AG04449 (cell line): ENCODE results near the gene UNC13C.

ENCODE experiments used
- CTCF ChIA-PET: fragments of 350-600 bp; formaldehyde crosslinking; extraction: SDS; loops from one replicate; lab custom pipeline; 2021; ENCODE audit warnings: antibody characterized with exemption; lab: Yijun Ruan, JAX
- POLR2A ChIA-PET: fragments of 400-600, 350-600 bp; formaldehyde crosslinking; extraction: SDS; loops from one replicate; lab custom pipeline; 2020; ENCODE audit warnings: antibody characterized with exemption, inconsistent platforms; lab: Yijun Ruan, JAX
- DNase-seq: peaks from one replicate; pipeline ENCODE4 v3.0.0-alpha.2; 2010; ENCODE audit warnings: low read depth, low spot score
- H3K4me3 ChIP-seq: 2 replicates; pipeline ENCODE4 v1.5.1; 2011; ENCODE audit warnings: low read depth, mild to moderate bottlenecking, control low read depth, low read length
- CTCF ChIP-seq: IDR thresholded peaks from one replicate; pipeline ENCODE4 v1.5.1; 2011; ENCODE audit warnings: mild to moderate bottlenecking, moderate library complexity, low read length, control low read depth, inconsistent platforms; ENCODE audit not compliant: insufficient read depth; ENCODE audit errors: missing control alignments

The UNC13C gene

GRCh38 chr15:53980021-53980420, 1.8 kb downstream of the UNC13C start:
- DNase-seq: no peak
- H3K4me3 ChIP-seq: no peak overlapping the region
- no peak for TF ChIP-seq CTCF
- CTCF ChIA-PET: no interaction called here
- POLR2A ChIA-PET: no interaction called here

GRCh38 chr15:53982071-53982680, 3.9 kb downstream of the UNC13C start:
- no peak for DNase-seq
- POLR2A ChIA-PET: no interaction called here
- no peak overlapping the region for H3K4me3 ChIP-seq
- TF ChIP-seq CTCF: no peak
- CTCF ChIA-PET: no interaction called here

- no peak for TF ChIP-seq CTCF
Measured at GRCh38 chr15:53982876-53983275, 4.6 kb downstream of the UNC13C start.

GRCh38 chr15:53984221-53984620, 6.0 kb downstream of the UNC13C start:
- no peak overlapping the region for H3K4me3 ChIP-seq
- ChIA-PET CTCF (no interaction called here), POLR2A (no interaction called here)
- TF ChIP-seq CTCF: no peak
- DNase-seq: no peak

More at GRCh38 chr15:53982876-53983275, 4.6 kb downstream of the UNC13C start:
- no peak overlapping the region for H3K4me3 ChIP-seq
- ChIA-PET POLR2A (no interaction called here), CTCF (no interaction called here)
- DNase-seq: no peak

GRCh38 chr15:53985562-53985961, 7.3 kb downstream of the UNC13C start:
- no peak for TF ChIP-seq CTCF
- no peak for DNase-seq
- no peak overlapping the region for H3K4me3 ChIP-seq
- ChIA-PET CTCF (no interaction called here), POLR2A (no interaction called here)

- ChIA-PET POLR2A (no interaction called here), CTCF (no interaction called here)
Measured at GRCh38 chr15:53987480-53987879, 9.2 kb downstream of the UNC13C start.

More at GRCh38 chr15:53987480-53987879, 9.2 kb downstream of the UNC13C start:
- no peak for DNase-seq
- no peak overlapping the region for H3K4me3 ChIP-seq
- no peak for TF ChIP-seq CTCF
